ENCODE data around the gene VHLL. TPM values are rescaled to one million over a fixed set of nuclear protein-coding genes. Genes with fewer than 3 reads are reported as not detected.

The VHLL gene
- total and polyA plus RNA-seq, 2 of the 13 experiments (the other 11 are each of a cell fraction or from before 2014, with no cell fraction given): 0.24 TPM; not detected in 1

- TF ChIP-seq ZBTB44 (CRISPR knock-in tag; IDR thresholded peaks at IDR 0.05) (no peak; the same call in 1 of the 2 replicates), RORA (CRISPR knock-in tag; IDR thresholded peaks at IDR 0.05) (no peak), ZNF597 (CRISPR knock-in tag; IDR thresholded peaks at IDR 0.05) (no peak), ZHX1 (CRISPR knock-in tag; IDR thresholded peaks at IDR 0.05; ENCODE audit: low read depth) (peak; percentile 96), ZNF605 (CRISPR knock-in tag; IDR thresholded peaks at IDR 0.05) (peak; percentile 56; the same call in 1 of the 2 replicates), CBFB (CRISPR knock-in tag; IDR thresholded peaks at IDR 0.05) (peak; percentile 81), FOXJ3 (CRISPR knock-in tag; IDR thresholded peaks at IDR 0.05; ENCODE audit: borderline replicate concordance) (peak; percentile 58; the same call in 1 of the 2 replicates), ZBTB34 (CRISPR knock-in tag; IDR thresholded peaks at IDR 0.05) (no peak; the same call in 1 of the 2 replicates), ZNF143 (CRISPR knock-in tag; IDR thresholded peaks at IDR 0.05) (peak; percentile 78), ZNF619 (CRISPR knock-in tag; IDR thresholded peaks at IDR 0.05) (peak; percentile 10; the same call in 1 of the 2 replicates), HNF4G (IDR thresholded peaks at IDR 0.05; ENCODE audit: borderline replicate concordance, low read depth, low read length) (0 out of 2 replicates have a peak, but pooled peaks have one; percentile 22), HNF4G (CRISPR knock-in tag; IDR thresholded peaks at IDR 0.05; ENCODE audit: borderline replicate concordance, low read depth) (0 out of 2 replicates have a peak, but pooled peaks have one; percentile 37), ZNF362 (CRISPR knock-in tag; IDR thresholded peaks at IDR 0.05; ENCODE audit: borderline replicate concordance) (no peak), ZNF121 (CRISPR knock-in tag; IDR thresholded peaks at IDR 0.05) (no peak), U2AF2 (IDR thresholded peaks at IDR 0.05; ENCODE audit: low read depth, low read length) (no peak), NRL (CRISPR knock-in tag; IDR thresholded peaks at IDR 0.05; ENCODE audit: borderline replicate concordance) (peak; percentile 90), ZNF512B (CRISPR knock-in tag; IDR thresholded peaks at IDR 0.05; ENCODE audit: borderline replicate concordance) (no peak)
Measured at GRCh38 chr1:156282479-156283222, 16.5 kb downstream of the VHLL start, which contains the start of gene SMG5 (continued).
